Breast epithelium (tissue), 4 donors: Measurements from ENCODE around the gene PPP1CB. TPM values are rescaled to one million over a fixed set of nuclear protein-coding genes. Genes with fewer than 3 reads are reported as not detected.

Experiments used
- DNase-seq, 2 donors: peaks; one replicate each; pipeline ENCODE4 v3.0.0-alpha.2; 2019; ENCODE audit warnings: low spot score in 2 of 2
- H3K27ac ChIP-seq, 2 donors: fragments of 200-600 bp; sonication (generic) in 1 of 2; one replicate each; pipeline ENCODE4 v1.5.1; 2016 to 2019; ENCODE audit warnings: mild to moderate bottlenecking in 1 of 2
- H3K27me3 ChIP-seq, 2 donors: fragments of 200-600 bp; sonication (generic) in 1 of 2; one replicate each; pipeline versions ENCODE4 v1.5.1 to v1.6.0; 2017 to 2019; ENCODE audit warnings: control low read depth in 1 of 2, mild to moderate bottlenecking in 1 of 2
- H3K36me3 ChIP-seq: fragments of 200-600 bp; one replicate; pipeline ENCODE4 v1.5.1; 2019
- H3K4me1 ChIP-seq, 2 donors: fragments of 200-600 bp; sonication (generic); one replicate each; pipeline ENCODE4 v1.5.1; 2016 to 2019; ENCODE audit warnings: control low read depth in 1 of 2
- H3K4me3 ChIP-seq, 3 donors: fragments of 200-600 bp; sonication (generic); 1 replicate in 2 of 3; 2 replicates in 1 of 3; pipeline ENCODE4 v1.5.1; 2016 to 2019; ENCODE audit warnings: mild to moderate bottlenecking in 3 of 3, moderate library complexity in 2 of 3
- H3K9me3 ChIP-seq, 2 donors: fragments of 200-600 bp; sonication (generic) in 1 of 2; one replicate each; pipeline ENCODE4 v1.5.1; 2016 to 2019; ENCODE audit warnings: control low read depth in 1 of 2
- POLR2A ChIP-seq: fragments of 450-650 bp; IDR thresholded peaks from one replicate; pipeline ENCODE4 v1.6.1; 2016; ENCODE audit warnings: antibody characterized with exemption, mild to moderate bottlenecking, moderate library complexity
- POLR2AphosphoS5 ChIP-seq, 3 donors: sonication (generic); formaldehyde crosslinking; IDR thresholded peaks; one replicate each; pipeline ENCODE4 v1.6.1; 2017; ENCODE audit warnings: antibody characterized with exemption in 3 of 3
- intact Hi-C: fragments of 100-400 bp; cut with DNase I; formaldehyde crosslinking; loops from one replicate; pipeline ENCODE4 v1.15.1; 2023; ENCODE audit warnings: low total_unique reads
- total RNA-seq, 3 donors: library from RNA; depleted of rRNA; stranded (reverse); fragments of >200 nt; gene quantifications; one replicate each; pipeline ENCODE4 v1.1.0, GENCODE V29; 2016
- TF ChIP-seq, protein P1 (sequence below), 3 donors: fragments of 450-650 bp; IDR thresholded peaks; one replicate each; pipeline ENCODE4 v1.5.1; 2016 to 2017; ENCODE audit warnings: antibody characterized with exemption in 3 of 3, mild to moderate bottlenecking in 3 of 3, moderate library complexity in 3 of 3

The PPP1CB gene
- total RNA-seq, 3 donors from 2014 or later = 189 to 294 (median 289) TPM

DNA sequence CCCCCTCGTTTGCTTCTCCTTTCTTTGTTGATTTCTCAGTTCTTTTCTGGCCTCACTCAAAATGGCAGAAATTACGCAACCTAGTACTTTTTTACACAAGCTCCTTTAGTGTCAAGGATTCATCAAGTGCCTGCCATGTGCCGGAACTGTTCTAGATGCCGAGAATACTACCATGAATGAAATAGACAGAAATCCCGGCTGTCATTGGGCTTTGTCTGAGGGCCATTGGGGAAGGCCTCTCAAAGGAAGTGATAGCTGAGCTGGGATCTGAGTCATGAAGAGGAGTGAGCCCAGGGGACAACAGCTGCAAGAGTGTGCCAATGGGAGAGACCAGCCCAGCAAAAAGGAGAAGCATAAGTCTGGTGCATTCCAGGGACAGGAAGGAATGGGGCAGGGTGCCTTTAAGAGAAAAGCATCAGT lies 34.3 kb upstream of the PPP1CB start:
- no peaks in the 10 kb centered on the region for H3K9me3 ChIP-seq
- peak in 1 of 2 donors; percentile 46 for DNase-seq
- no peak for TF ChIP-seq POLR2A
- TF ChIP-seq, protein P1, sequence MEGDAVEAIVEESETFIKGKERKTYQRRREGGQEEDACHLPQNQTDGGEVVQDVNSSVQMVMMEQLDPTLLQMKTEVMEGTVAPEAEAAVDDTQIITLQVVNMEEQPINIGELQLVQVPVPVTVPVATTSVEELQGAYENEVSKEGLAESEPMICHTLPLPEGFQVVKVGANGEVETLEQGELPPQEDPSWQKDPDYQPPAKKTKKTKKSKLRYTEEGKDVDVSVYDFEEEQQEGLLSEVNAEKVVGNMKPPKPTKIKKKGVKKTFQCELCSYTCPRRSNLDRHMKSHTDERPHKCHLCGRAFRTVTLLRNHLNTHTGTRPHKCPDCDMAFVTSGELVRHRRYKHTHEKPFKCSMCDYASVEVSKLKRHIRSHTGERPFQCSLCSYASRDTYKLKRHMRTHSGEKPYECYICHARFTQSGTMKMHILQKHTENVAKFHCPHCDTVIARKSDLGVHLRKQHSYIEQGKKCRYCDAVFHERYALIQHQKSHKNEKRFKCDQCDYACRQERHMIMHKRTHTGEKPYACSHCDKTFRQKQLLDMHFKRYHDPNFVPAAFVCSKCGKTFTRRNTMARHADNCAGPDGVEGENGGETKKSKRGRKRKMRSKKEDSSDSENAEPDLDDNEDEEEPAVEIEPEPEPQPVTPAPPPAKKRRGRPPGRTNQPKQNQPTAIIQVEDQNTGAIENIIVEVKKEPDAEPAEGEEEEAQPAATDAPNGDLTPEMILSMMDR (IDR thresholded peaks at IDR 0.05) = no peak
- peak; percentile 12 to 57 (median 32) for TF ChIP-seq POLR2AphosphoS5 (IDR thresholded peaks at IDR 0.05)
- peaks cover 0 to 3% of the 10 kb centered on the region in 2 donors for H3K4me1 ChIP-seq
- H3K4me3 ChIP-seq = no peak overlapping the region
- intact Hi-C loops = no loop called here
- no peaks in the 10 kb centered on the region for H3K36me3 ChIP-seq
- peak overlapping the region; percentile 82 to 94 for H3K27ac ChIP-seq
- no peaks in the 10 kb centered on the region for H3K27me3 ChIP-seq

- intact Hi-C loops = no loop called here
- Histone ChIP-seq H3K27me3 (no peaks in the 10 kb centered on the region), H3K36me3 (no peaks in the 10 kb centered on the region), H3K27ac (no peak overlapping the region), H3K4me1 (peaks cover 0 to 3% of the 10 kb centered on the region in 2 donors), H3K4me3 (no peak overlapping the region), H3K9me3 (no peaks in the 10 kb centered on the region)
- DNase-seq = no peak
- TF ChIP-seq, protein P1 (IDR thresholded peaks at IDR 0.05) = no peak
- TF ChIP-seq POLR2AphosphoS5 (IDR thresholded peaks at IDR 0.05) = no peak
- no peak for TF ChIP-seq POLR2A
Observed at GRCh38 chr2:28720345-28720744, 31.3 kb upstream of the PPP1CB start.

- Histone ChIP-seq H3K27ac (no peak overlapping the region), H3K4me1 (peaks cover 0 to 3% of the 10 kb centered on the region in 2 donors), H3K9me3 (no peaks in the 10 kb centered on the region), H3K4me3 (no peak overlapping the region), H3K27me3 (no peaks in the 10 kb centered on the region), H3K36me3 (no peaks in the 10 kb centered on the region)
- intact Hi-C loops = no loop called here
- TF ChIP-seq POLR2AphosphoS5 (IDR thresholded peaks at IDR 0.05) (no peak), POLR2A (no peak)
- TF ChIP-seq, protein P1 (IDR thresholded peaks at IDR 0.05) = no peak
- no peak for DNase-seq
Observed at GRCh38 chr2:28721601-28722191, 29.9 kb upstream of the PPP1CB start.

DNA sequence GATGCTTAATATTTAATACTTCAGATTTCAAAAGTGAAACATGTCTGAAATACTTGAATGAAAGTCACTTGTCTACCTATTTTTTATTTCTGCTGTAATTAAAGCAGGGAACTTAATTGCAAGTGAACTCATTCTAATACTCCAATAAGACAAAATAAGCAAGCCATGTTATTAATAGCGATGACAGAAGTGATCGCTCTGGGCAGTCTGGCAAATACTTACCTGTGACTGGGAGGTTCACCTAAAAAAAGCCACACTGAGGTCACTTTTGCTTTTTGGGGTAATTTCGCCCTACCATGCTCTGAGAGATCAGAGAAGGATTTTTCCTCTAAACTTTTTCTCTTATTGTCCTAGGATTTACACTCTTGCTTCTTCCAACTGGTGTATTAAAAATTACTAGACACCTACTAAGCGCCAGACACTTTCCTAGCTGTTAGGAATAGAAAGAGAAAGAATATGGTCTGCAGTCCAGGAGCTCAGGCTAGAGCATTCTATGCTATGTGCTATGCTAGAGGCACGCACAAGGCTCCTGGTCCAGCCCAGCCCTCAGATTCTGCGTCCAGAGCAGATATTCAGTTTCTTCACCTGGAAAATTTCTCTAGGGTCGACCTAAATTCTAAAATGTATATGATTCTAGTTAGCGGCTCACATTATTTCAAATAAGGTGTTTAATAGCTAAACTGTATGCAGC lies 26.5 kb upstream of the PPP1CB start:
- TF ChIP-seq POLR2A (no peak), POLR2AphosphoS5 (IDR thresholded peaks at IDR 0.05) (no peak)
- TF ChIP-seq, protein P1 (IDR thresholded peaks at IDR 0.05) = no peak
- H3K4me1 ChIP-seq = no peaks in the 10 kb centered on the region
- H3K4me3 ChIP-seq = no peak overlapping the region
- intact Hi-C loops = no loop called here
- H3K27ac ChIP-seq = peak overlapping the region in 1 of 2 donors; percentile 65
- H3K9me3 ChIP-seq = no peaks in the 10 kb centered on the region
- DNase-seq = no peak
- H3K27me3 ChIP-seq = no peaks in the 10 kb centered on the region
- H3K36me3 ChIP-seq = no peaks in the 10 kb centered on the region

DNA sequence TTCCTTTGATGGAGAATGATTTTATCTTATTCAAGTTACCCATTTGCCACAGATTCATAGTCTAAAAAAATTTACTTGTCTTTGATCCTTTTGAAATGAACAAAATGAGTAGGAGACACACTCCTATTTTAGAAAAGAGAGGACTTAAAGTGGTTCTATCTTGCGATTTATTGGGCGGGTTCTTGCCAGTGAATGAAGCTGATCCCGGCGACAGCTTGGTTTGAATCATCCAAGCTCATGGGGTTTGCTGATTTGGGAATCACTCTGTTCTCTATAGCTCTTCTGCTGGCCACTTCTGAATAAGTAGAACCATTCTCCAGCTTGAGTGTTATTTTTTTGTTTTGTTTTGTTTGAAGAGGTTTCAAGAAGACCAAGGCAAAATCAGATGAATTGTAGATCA lies 25.5 kb upstream of the PPP1CB start:
- no peak for DNase-seq
- no peak for TF ChIP-seq POLR2AphosphoS5 (IDR thresholded peaks at IDR 0.05)
- TF ChIP-seq, protein P1 (IDR thresholded peaks at IDR 0.05) = no peak
- no peak for TF ChIP-seq POLR2A
- Histone ChIP-seq H3K4me1 (no peaks in the 10 kb centered on the region), H3K27me3 (no peaks in the 10 kb centered on the region), H3K9me3 (no peaks in the 10 kb centered on the region), H3K36me3 (no peaks in the 10 kb centered on the region), H3K27ac (no peak overlapping the region), H3K4me3 (no peak overlapping the region)
- intact Hi-C loops = no loop called here
